Uterus (tissue), 4 donors: ENCODE results near the gene GPR183. TPM values are rescaled to one million over a fixed set of nuclear protein-coding genes. Genes with fewer than 3 reads are reported as not detected.

ENCODE experiments used
- DNase-seq, 2 donors: peaks; one replicate each; pipeline ENCODE4 v3.0.0-alpha.2; 2019 to 2020
- H3K27ac ChIP-seq, 2 donors: fragments of 200-600 bp; sonication (generic); 1 replicate in 1 of 2; 2 replicates in 1 of 2; pipeline ENCODE4 v1.5.1; 2016 to 2018
- H3K27me3 ChIP-seq, 2 donors: fragments of 200-600 bp; sonication (generic); one replicate each; pipeline ENCODE4 v1.5.1; 2018 to 2019; ENCODE audit warnings: control low read depth in 1 of 2
- H3K36me3 ChIP-seq, 2 donors: fragments of 200-600 bp; sonication (generic); one replicate each; pipeline ENCODE4 v1.5.1; 2019; ENCODE audit warnings: control low read depth in 1 of 2
- H3K4me1 ChIP-seq, 2 donors: fragments of 200-600 bp; sonication (generic); one replicate each; pipeline ENCODE4 v1.5.1; 2018 to 2019; ENCODE audit warnings: control low read depth in 1 of 2
- H3K4me3 ChIP-seq, 2 donors: fragments of 200-600 bp; sonication (generic); 1 replicate in 1 of 2; 2 replicates in 1 of 2; pipeline ENCODE4 v1.5.1; 2018 to 2019; ENCODE audit warnings: mild to moderate bottlenecking in 1 of 2
- H3K9me3 ChIP-seq, 2 donors: fragments of 200-600 bp; sonication (generic); one replicate each; pipeline ENCODE4 v1.5.1; 2019; ENCODE audit warnings: control low read depth in 1 of 2
- POLR2A ChIP-seq, 2 donors: fragments of 450-650 bp; IDR thresholded peaks; one replicate each; pipeline ENCODE4 v1.6.1; 2016; ENCODE audit warnings: antibody characterized with exemption in 2 of 2, mild to moderate bottlenecking in 1 of 2, moderate library complexity in 1 of 2
- intact Hi-C: fragments of 100-400 bp; cut with DNase I; formaldehyde crosslinking; loops from one replicate; pipeline ENCODE4 v1.15.1; 2023; ENCODE audit warnings: low total_unique reads
- total RNA-seq, 4 donors: library from RNA; depleted of rRNA in 3 of 4; stranded (reverse); fragments of >200 nt in 3 of 4; gene quantifications; one replicate each; pipeline versions ENCODE4 v1.1.0 to v1.2.4, GENCODE V29; 2014 to 2023
- TF ChIP-seq, protein P1 (sequence below), 4 experiments: fragments of 200-600 bp in 2 of 4; fragments of 450-650 bp in 2 of 4; sonication (generic) in 2 of 4; IDR thresholded peaks; one replicate each; pipeline ENCODE4 v1.5.1; 2016 to 2019; ENCODE audit warnings: antibody characterized with exemption in 4 of 4, mild to moderate bottlenecking in 2 of 4, moderate library complexity in 1 of 4
- donor health status: DM: yes; HTN: yes; CAD: no.

GPR183 gene
- total RNA-seq, 4 donors from 2014 or later: 2.0 to 10.8 (median 3.8) TPM

DNA sequence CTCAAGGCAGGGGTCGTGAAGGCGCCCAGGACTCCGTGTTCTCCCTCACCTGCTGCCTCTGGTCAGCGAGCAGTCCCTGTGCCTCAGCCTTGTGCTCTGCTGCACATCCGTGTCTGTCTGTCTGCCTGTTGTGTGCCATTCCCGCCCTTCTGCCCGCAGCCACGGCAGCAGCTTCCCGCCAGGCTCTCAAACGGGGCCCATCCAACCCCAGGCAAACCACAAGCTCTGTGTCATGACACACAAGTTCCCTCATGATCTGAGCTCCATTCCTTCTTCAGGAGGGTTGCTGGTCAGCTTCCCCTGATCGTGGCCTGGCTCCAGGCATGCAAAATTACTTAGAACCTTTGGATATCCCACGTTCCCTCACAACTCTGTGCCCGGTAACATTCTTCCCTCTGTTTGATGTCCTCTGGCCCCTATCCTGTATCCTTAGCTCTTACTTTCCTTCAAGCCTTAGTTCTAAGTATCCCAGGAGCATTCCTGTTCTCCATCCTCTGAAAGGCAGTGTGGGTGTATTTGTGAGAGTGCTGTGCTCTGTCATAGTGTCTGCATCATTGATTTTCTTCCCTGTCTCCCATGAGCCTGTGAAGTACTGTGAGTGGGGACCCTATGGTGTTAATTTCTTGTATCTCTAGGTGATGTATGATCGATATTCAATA lies 3.2 kb downstream of the GPR183 start:
- TF ChIP-seq, protein P1, sequence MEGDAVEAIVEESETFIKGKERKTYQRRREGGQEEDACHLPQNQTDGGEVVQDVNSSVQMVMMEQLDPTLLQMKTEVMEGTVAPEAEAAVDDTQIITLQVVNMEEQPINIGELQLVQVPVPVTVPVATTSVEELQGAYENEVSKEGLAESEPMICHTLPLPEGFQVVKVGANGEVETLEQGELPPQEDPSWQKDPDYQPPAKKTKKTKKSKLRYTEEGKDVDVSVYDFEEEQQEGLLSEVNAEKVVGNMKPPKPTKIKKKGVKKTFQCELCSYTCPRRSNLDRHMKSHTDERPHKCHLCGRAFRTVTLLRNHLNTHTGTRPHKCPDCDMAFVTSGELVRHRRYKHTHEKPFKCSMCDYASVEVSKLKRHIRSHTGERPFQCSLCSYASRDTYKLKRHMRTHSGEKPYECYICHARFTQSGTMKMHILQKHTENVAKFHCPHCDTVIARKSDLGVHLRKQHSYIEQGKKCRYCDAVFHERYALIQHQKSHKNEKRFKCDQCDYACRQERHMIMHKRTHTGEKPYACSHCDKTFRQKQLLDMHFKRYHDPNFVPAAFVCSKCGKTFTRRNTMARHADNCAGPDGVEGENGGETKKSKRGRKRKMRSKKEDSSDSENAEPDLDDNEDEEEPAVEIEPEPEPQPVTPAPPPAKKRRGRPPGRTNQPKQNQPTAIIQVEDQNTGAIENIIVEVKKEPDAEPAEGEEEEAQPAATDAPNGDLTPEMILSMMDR (IDR thresholded peaks at IDR 0.05): no peak
- TF ChIP-seq POLR2A (IDR thresholded peaks at IDR 0.05): no peak
- DNase-seq: no peak
- intact Hi-C loops: no loop called here
- no peaks in the 10 kb centered on the region for H3K36me3 ChIP-seq
- H3K27ac ChIP-seq: no peak overlapping the region
- H3K4me1 ChIP-seq: no peaks in the 10 kb centered on the region
- H3K4me3 ChIP-seq: no peak overlapping the region
- H3K9me3 ChIP-seq: no peaks in the 10 kb centered on the region
- no peaks in the 10 kb centered on the region for H3K27me3 ChIP-seq

DNA sequence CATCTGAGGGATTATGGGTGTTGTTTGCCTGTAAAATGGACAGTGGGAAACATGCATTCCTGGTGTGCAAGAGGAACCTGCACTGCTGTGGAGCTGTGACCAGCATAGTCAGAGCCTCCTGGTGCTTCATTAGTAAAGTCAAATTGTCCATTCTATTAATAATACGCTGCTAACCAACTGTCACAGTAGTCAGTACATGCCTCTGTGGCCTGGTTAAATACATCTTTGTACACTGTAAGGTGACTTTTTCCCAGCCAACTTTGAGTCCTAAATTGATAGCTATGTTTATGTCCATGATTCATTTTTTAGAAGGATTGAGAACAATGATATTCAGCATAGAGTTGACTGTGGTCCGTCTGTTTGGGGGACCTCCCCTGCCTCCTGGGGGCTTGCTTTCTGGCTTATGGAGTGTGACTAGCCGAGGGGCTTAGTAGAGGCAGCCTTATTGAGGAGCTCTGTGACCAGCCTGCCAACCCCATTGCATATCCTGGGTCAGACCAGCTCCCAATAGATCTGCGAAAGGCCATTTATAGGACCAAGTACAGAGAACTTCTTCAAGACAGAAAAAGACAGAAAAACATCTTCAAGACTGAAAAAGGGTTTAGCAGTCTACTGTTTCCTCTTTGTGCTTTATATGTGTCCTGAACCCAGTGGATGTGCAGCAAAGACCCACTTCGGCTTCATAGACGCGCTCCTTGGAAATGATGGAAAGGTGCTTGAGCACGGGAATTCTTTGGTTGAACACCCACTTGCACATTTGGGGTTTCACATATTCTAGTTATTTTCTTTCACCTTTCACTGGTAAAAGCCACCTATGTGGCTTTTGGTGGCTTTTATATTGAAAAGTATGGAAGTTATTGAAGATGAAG lies 4.3 kb downstream of the GPR183 start:
- TF ChIP-seq POLR2A (IDR thresholded peaks at IDR 0.05): no peak
- TF ChIP-seq, protein P1 (IDR thresholded peaks at IDR 0.05): no peak
- H3K9me3 ChIP-seq: no peaks in the 10 kb centered on the region
- no peaks in the 10 kb centered on the region for H3K27me3 ChIP-seq
- no peaks in the 10 kb centered on the region for H3K4me1 ChIP-seq
- H3K27ac ChIP-seq: no peak overlapping the region
- no peak overlapping the region for H3K4me3 ChIP-seq
- no peaks in the 10 kb centered on the region for H3K36me3 ChIP-seq
- intact Hi-C loops: no loop called here
- no peak for DNase-seq

GRCh38 chr13:99301913-99302636 lies 5.1 kb downstream of the GPR183 start:
- intact Hi-C loops: no loop called here
- DNase-seq: no peak
- no peak for TF ChIP-seq POLR2A (IDR thresholded peaks at IDR 0.05)
- TF ChIP-seq, protein P1 (IDR thresholded peaks at IDR 0.05): no peak
- Histone ChIP-seq H3K4me1 (no peaks in the 10 kb centered on the region), H3K36me3 (no peaks in the 10 kb centered on the region), H3K27ac (no peak overlapping the region), H3K4me3 (no peak overlapping the region), H3K9me3 (no peaks in the 10 kb centered on the region), H3K27me3 (no peaks in the 10 kb centered on the region)

- no peaks in the 10 kb centered on the region for H3K27me3 ChIP-seq
- intact Hi-C loops: no loop called here
- H3K4me3 ChIP-seq: no peak overlapping the region
- no peaks in the 10 kb centered on the region for H3K9me3 ChIP-seq
- no peak for DNase-seq
- no peak overlapping the region for H3K27ac ChIP-seq
- TF ChIP-seq POLR2A (IDR thresholded peaks at IDR 0.05): no peak
- TF ChIP-seq, protein P1 (IDR thresholded peaks at IDR 0.05): no peak
- no peaks in the 10 kb centered on the region for H3K36me3 ChIP-seq
- no peaks in the 10 kb centered on the region for H3K4me1 ChIP-seq
Observed at GRCh38 chr13:99301056-99301838, 6.0 kb downstream of the GPR183 start.
